ENCODE data around the gene MAP4K2. TPM values are rescaled to one million over a fixed set of nuclear protein-coding genes. Genes with fewer than 3 reads are reported as not detected.

Gene MAP4K2
- total and polyA plus RNA-seq, 9 of the 15 experiments (the other 6 are each of a cell fraction or from before 2014, with no cell fraction given): 0.13 to 14.5 (median 7.3) TPM

DNA sequence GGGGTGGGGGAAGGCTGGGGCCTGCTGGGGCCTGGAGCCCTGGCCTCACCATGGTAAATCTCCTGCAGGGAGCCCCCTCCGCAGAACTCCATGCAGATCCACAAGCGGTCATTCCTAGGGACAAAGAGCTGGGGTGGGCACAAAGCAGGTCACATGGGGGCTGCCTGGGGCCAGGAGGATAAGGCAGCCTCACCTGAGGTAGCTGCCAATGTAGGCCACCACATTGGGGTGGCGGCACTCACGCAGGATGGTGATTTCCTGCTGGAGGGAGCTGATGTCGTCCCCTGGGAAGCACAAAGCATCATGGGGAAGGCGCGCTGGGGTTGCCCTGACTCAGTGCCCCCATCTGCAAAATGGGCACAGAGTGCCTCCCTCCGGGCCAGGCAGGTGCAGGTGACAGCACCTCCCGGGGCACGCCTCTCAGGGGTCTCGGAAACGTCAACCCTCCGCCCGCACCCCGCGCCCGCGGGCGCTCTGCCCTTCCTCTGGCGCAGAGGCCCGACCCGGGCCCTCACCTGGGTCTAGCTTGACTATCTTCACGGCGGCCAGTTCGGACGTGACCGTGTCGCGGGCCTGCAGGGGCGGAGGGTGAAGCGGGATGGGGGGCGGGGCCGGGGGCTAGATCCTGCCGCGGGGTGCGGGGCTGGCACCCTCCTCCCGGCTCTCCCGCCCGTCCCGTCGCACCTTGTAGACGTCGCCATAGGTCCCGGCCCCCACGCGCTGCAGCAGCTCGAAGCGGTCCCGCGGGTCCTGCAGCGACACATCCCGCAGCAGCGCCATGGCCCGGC lies 450 bp downstream of the MAP4K2 start:
- no peak for ATAC-seq
- Histone ChIP-seq H3K4me1 (replicated peaks in 1 of 2; ENCODE audit: control insufficient read depth in 2 of 2, insufficient read depth in 2 of 2, low read length in 2 of 2) (peaks cover 30 to 62% of the 10 kb centered on the region in 2 experiments), H3K27me3 (ENCODE audit: control insufficient read depth in 2 of 2, insufficient read depth in 2 of 2, low read length in 2 of 2) (no peaks in the 10 kb centered on the region), H3K4me3 (peak overlapping the region; percentile 49), H2AFZ (ENCODE audit: low read depth, low read length) (peak overlapping the region; percentile 77), H3K36me3 (ENCODE audit: control insufficient read depth, insufficient read depth, low read length) (peaks cover 38% of the 10 kb centered on the region; the same call in 2 of the 3 replicates), H4K20me1 (replicated peaks; ENCODE audit: control insufficient read depth, insufficient read depth, low read length) (no peaks in the 10 kb centered on the region), H3K79me2 (ENCODE audit: control insufficient read depth, insufficient read depth, low read length) (no peaks in the 10 kb centered on the region), H3K4me2 (ENCODE audit: insufficient read depth, low read length) (peak overlapping the region; percentile 91), H3K27ac (ENCODE audit: extremely low read depth, low read depth, low read length) (no peak overlapping the region), H3K9me3 (replicated peaks; ENCODE audit: control insufficient read depth, insufficient read depth, low read depth, low read length) (no peaks in the 10 kb centered on the region), H3K9me1 (ENCODE audit: control insufficient read depth, insufficient read depth, low read length) (no peaks in the 10 kb centered on the region), H3K9ac (ENCODE audit: insufficient read depth in 1 of 2, low read depth in 2 of 2, low read length in 2 of 2) (peak overlapping the region in 1 of 2 experiments; percentile 83; a peak in 2 of 4 replicates)
- WGBS (ENCODE audit: insufficient coverage, low coverage, missing lambda C conversion rate): 59% methylated on average over 9 of the region's 54 CpGs
- FAIRE-seq: no peak
- POLR2A ChIA-PET: interaction anchor here (0.7 to 1.4 kb wide), 3 partner anchors 8 to 43 kb away, joined by 3 to 4 read pairs (median 3); partner anchors contain the start of genes PYGM and SF1
- BruUV-seq (replicated peaks): no TSS peak
- CTCF ChIA-PET (ENCODE audit: low intra/inter-chr PET ratio): interaction anchor here (0.5 kb wide), 1 partner anchor 44 kb away, joined by 3 read pairs; no protein-coding TSS in a partner anchor
- in situ Hi-C loops (cut with MboI): no loop called here
- intact Hi-C loops (cut with micrococcal nuclease): loop anchor here (2.0 to 5.0 kb wide), 2 partner anchors 24 to 40 kb away; partner anchors contain the start of genes CDC42BPG and SF1
- peak in 1 of 4 experiments; percentile 30 for DNase-seq (ENCODE audit: extremely low read depth in 1 of 4, low spot score in 3 of 4)
- TF ChIP-seq ZNF785 (CRISPR knock-in tag; IDR thresholded peaks at IDR 0.05) (no peak), ATF1 (CRISPR knock-in tag; IDR thresholded peaks at IDR 0.05) (peak; percentile 45; the same call in 1 of the 2 replicates), ATF1 (tag; IDR thresholded peaks at IDR 0.05) (no peak), NR0B1 (IDR thresholded peaks at IDR 0.05; ENCODE audit: partially characterized antibody) (no peak), PTBP1 (IDR thresholded peaks at IDR 0.05; ENCODE audit: low read depth, low read length) (0 out of 2 replicates have a peak, but pooled peaks have one; percentile 56), TAF9B (IDR thresholded peaks at IDR 0.05; ENCODE audit: partially characterized antibody) (no peak), POLR3G (IDR thresholded peaks at IDR 0.05; ENCODE audit: extremely low read depth, insufficient read length, insufficient replicate concordance) (no peak), GABPB1 (CRISPR knock-in tag; IDR thresholded peaks at IDR 0.05) (no peak), HMGN3 (IDR thresholded peaks at IDR 0.05; ENCODE audit: borderline replicate concordance, extremely low read depth, insufficient read length, low read depth, low read length) (peak; percentile 39)
- TF ChIP-seq, protein P1, sequence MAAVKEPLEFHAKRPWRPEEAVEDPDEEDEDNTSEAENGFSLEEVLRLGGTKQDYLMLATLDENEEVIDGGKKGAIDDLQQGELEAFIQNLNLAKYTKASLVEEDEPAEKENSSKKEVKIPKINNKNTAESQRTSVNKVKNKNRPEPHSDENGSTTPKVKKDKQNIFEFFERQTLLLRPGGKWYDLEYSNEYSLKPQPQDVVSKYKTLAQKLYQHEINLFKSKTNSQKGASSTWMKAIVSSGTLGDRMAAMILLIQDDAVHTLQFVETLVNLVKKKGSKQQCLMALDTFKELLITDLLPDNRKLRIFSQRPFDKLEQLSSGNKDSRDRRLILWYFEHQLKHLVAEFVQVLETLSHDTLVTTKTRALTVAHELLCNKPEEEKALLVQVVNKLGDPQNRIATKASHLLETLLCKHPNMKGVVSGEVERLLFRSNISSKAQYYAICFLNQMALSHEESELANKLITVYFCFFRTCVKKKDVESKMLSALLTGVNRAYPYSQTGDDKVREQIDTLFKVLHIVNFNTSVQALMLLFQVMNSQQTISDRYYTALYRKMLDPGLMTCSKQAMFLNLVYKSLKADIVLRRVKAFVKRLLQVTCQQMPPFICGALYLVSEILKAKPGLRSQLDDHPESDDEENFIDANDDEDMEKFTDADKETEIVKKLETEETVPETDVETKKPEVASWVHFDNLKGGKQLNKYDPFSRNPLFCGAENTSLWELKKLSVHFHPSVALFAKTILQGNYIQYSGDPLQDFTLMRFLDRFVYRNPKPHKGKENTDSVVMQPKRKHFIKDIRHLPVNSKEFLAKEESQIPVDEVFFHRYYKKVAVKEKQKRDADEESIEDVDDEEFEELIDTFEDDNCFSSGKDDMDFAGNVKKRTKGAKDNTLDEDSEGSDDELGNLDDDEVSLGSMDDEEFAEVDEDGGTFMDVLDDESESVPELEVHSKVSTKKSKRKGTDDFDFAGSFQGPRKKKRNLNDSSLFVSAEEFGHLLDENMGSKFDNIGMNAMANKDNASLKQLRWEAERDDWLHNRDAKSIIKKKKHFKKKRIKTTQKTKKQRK (IDR thresholded peaks at IDR 0.05; ENCODE audit: borderline replicate concordance, low read depth, low read length): no peak

Measured in K562 (cell line).